Astrocyte (in vitro differentiated cells and primary cell): ENCODE measurements around the gene ABHD12.

Experiments used
- EZH2 ChIP-seq: IDR thresholded peaks from 2 replicates; pipeline ENCODE4 v1.6.1; 2012; ENCODE audit warnings: mild to moderate bottlenecking, low read length, inconsistent platforms; ENCODE audit not compliant: insufficient read depth
- TF ChIP-seq, protein P1 (sequence below): IDR thresholded peaks from 2 replicates; pipeline ENCODE4 v1.5.1; 2011; ENCODE audit warnings: low read depth, mild to moderate bottlenecking, inconsistent platforms, low read length, moderate library complexity; ENCODE audit not compliant: insufficient read depth

GRCh38 chr20:25339608-25340007 is 51.0 kb downstream of the ABHD12 start:
- TF ChIP-seq EZH2 = no peak
- TF ChIP-seq, protein P1, sequence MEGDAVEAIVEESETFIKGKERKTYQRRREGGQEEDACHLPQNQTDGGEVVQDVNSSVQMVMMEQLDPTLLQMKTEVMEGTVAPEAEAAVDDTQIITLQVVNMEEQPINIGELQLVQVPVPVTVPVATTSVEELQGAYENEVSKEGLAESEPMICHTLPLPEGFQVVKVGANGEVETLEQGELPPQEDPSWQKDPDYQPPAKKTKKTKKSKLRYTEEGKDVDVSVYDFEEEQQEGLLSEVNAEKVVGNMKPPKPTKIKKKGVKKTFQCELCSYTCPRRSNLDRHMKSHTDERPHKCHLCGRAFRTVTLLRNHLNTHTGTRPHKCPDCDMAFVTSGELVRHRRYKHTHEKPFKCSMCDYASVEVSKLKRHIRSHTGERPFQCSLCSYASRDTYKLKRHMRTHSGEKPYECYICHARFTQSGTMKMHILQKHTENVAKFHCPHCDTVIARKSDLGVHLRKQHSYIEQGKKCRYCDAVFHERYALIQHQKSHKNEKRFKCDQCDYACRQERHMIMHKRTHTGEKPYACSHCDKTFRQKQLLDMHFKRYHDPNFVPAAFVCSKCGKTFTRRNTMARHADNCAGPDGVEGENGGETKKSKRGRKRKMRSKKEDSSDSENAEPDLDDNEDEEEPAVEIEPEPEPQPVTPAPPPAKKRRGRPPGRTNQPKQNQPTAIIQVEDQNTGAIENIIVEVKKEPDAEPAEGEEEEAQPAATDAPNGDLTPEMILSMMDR = no peak
